ENCODE results near the gene SDHA.

The SDHA gene

DNA sequence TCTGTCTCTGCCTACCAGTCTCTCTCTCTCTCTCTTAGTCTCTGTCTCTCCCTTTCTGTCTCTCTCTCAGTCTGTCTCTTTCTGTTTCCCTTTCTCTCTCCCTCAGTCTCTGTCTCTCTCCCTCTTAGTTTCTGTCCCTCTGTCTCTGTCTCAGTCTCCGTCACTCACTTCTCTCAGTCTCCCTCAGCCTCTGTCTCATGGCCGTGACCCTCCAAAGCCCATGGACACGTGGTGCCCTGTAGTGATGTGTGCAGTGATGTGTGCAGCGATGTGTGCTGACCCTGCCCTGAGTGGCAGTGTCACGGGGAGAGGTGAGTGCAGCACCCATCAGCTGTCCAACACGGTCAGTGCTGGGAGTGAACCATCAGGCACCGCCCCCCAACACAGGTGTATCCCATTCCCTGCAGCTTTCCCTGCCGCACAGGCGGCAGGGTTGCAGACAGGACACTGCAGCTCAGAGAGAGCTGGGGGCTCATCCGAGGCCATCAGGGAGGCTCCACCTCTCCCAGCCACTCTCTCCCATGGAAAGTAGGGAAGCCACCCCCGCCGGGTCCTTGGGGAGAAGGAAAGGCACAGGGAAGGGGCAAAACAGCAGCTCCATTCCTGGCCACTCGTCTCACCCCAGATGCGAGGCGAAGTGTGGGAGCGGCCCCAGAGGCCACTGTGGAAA lies 27.6 kb upstream of the SDHA start:
- TF ChIP-seq, protein P1, sequence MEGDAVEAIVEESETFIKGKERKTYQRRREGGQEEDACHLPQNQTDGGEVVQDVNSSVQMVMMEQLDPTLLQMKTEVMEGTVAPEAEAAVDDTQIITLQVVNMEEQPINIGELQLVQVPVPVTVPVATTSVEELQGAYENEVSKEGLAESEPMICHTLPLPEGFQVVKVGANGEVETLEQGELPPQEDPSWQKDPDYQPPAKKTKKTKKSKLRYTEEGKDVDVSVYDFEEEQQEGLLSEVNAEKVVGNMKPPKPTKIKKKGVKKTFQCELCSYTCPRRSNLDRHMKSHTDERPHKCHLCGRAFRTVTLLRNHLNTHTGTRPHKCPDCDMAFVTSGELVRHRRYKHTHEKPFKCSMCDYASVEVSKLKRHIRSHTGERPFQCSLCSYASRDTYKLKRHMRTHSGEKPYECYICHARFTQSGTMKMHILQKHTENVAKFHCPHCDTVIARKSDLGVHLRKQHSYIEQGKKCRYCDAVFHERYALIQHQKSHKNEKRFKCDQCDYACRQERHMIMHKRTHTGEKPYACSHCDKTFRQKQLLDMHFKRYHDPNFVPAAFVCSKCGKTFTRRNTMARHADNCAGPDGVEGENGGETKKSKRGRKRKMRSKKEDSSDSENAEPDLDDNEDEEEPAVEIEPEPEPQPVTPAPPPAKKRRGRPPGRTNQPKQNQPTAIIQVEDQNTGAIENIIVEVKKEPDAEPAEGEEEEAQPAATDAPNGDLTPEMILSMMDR (IDR thresholded peaks at IDR 0.05; ENCODE audit: extremely low read depth, missing control alignments), result no peak
- no peak for DNase-seq (ENCODE audit: low spot score)

DNA sequence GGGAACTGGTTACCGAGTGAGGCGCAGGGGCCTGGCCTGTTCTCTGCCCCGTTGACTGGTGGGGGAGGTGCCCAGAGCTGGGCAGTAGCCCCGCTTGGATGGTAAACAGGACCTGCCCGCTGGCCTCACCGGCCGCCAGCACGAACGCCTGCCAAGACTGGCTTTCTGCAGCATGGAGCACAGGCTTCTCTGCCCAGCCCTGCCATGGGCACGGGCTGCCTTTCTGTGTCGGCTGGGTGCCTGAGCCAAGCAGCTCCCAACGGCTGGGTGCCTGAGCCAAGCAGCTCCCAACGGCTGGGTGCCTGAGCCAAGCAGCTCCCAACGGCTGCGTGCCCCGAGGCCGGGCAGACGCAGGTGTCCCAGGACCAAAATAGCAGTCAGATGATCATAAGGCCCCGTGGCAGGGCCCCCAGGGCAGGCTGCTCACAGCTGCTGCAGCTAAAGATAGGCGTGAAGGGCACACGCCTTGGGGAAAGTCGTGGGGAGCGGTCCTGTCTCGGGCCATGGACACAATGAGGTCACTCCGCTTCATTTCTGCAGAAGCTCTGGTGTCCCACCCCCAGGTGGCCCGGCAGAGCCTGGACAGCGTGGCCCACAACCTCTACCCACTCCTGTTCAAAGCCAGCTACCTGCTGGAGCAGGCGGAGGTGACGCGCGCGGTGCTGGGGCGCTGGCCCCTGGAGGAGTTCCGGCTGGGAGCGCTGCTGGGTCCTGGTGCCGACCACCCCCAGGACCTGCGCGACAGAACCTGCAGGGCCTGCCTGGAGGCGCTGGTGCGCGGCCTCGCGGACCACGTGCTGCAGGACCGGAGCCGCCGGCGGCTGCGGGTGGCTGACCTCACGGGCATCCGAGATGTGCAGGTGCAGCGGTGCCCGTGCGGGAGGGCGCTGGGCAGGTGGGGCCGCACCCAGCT lies 26.8 kb upstream of the SDHA start, which contains the start of gene LRRC14B:
LRRC14B (plus strand) TSS at position 460 of the 913 bp plus-strand sequence; CDS start at position 504, 44 bp downstream.
- TF ChIP-seq, protein P1 (IDR thresholded peaks at IDR 0.05; ENCODE audit: extremely low read depth, missing control alignments), result no peak
- peak; percentile 70 for DNase-seq (ENCODE audit: low spot score)

DNA sequence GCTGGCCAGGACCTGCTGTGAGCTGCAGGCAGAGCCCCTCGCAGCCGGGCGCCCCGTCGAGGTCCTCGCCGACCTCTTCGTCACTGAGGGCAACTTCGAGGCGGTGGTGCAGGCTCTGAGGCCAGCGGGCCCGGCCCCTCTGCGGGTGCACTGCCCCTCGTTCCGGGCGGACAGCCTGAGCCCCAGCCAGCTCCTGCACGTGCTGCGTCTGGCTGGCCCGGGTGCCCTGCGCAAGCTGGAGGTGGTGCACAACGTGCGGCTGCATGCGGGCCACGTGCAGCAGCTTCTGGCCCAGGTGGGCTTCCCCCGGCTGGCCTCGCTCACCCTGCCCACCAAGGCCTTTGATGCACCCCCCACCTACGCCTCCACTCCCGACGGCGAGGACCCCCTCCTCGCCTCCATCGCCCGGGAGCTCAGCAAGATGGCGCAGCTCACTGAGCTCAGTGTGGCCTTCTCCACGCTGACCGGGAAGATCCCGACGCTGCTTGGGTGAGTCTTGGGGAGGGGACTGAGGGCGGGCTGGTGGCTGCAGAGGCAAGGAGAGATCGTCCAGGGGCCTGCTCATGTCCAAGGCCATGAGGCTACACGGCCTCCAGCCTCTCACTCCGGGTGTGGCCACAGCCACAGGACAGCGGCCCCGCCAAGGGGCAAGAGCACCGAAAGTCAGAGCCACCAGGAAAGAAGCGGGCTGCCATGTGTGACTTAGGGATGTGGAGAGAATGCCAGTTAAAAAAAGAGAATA lies 26.0 kb upstream of the SDHA start:
- TF ChIP-seq, protein P1 (IDR thresholded peaks at IDR 0.05; ENCODE audit: extremely low read depth, missing control alignments), result no peak
- DNase-seq (ENCODE audit: low spot score), result no peak

DNA sequence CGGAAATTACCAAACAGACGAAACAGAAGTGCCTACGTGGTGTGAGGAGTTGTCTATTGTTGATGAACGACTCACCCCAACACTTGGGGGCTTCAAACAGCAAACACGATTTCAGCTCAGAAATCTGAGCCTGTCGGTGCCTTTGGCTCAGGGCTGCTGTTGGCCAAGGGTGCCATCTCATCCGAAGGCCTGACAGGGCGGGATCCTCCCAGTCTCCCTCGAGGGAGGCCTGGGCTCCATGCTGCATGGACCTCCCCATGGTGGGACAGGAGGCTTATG lies 25.5 kb upstream of the SDHA start:
- TF ChIP-seq, protein P1 (IDR thresholded peaks at IDR 0.05; ENCODE audit: extremely low read depth, missing control alignments), result no peak
- DNase-seq (ENCODE audit: low spot score), result no peak

DNA sequence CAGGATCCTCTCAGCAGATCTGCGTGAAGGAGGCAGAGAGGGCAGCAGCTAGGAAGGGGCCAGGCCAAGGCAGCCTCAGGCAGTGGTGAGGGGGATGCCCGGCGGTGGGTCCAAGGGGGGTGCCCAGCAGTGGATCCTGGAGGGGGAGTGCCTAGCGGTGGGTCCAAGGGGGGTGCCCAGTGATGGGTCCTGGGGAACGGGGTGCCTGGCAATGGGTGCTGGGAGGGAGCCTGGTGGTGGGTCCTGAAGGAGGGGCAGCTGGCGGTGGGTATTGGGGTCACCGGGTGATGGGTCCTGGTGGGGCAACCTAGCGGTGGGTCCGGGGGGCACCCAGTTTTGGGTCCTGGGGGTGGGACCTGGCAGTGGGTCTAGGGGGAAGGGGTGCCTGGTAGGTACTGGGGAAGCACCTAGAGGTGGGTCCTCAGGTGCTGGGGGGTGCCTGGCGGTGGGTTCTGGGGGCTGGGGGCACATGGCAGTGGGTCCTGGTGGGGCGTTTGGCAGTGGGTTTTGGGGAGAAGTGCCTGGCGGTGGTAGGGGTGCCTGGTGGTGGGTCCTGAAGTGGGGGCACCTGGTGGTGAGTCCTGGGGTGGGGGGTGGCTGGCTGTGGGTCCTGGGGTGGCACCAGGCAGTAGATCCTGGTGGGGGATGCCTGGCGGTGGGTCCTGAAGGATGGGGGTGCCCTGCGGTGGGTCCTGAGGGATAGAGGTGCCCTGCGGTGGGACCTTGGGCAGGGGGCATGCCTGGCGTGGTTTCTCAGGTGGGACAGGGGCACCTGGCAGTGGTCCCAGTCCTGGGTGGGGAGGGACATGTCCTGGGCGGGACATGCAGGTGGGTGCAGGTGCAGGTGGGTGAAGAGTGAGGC lies 24.9 kb upstream of the SDHA start:
- TF ChIP-seq, protein P1 (IDR thresholded peaks at IDR 0.05; ENCODE audit: extremely low read depth, missing control alignments), result no peak
- DNase-seq (ENCODE audit: low spot score), result no peak

DNA sequence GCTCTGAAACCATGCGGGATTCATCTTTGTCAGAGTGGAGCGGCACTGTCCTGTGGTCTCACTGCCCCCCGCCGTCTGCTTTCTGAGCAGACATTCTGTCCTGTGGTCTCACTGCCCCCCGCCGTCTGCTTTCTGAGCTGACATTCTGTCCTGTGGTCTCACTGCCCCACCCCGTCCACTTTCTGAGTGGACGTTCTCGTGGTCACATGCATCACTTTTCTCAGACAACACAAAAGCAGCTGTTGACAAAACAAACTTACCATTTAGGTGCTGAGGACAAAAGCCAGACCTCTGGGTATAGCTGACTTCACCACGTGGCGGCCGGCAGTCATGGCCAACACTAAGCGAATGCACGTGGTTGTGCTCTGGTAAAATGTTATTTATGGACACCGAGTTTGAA lies 24.0 kb upstream of the SDHA start:
- DNase-seq (ENCODE audit: low spot score), result no peak
- TF ChIP-seq, protein P1 (IDR thresholded peaks at IDR 0.05; ENCODE audit: extremely low read depth, missing control alignments), result no peak

Measured in GM20000 (cell line).